IPS-NIHi7 (cell line): ENCODE data around the gene NFASC.
A peak's percentile ranks its signal among the peaks of the same experiment; 100 is the strongest.

ENCODE experiments used
- DNase-seq: peaks from one replicate; pipeline ENCODE4 v3.0.0; 2012; ENCODE audit warnings: mixed read lengths; ENCODE audit errors: extremely low spot score

Gene NFASC

DNA sequence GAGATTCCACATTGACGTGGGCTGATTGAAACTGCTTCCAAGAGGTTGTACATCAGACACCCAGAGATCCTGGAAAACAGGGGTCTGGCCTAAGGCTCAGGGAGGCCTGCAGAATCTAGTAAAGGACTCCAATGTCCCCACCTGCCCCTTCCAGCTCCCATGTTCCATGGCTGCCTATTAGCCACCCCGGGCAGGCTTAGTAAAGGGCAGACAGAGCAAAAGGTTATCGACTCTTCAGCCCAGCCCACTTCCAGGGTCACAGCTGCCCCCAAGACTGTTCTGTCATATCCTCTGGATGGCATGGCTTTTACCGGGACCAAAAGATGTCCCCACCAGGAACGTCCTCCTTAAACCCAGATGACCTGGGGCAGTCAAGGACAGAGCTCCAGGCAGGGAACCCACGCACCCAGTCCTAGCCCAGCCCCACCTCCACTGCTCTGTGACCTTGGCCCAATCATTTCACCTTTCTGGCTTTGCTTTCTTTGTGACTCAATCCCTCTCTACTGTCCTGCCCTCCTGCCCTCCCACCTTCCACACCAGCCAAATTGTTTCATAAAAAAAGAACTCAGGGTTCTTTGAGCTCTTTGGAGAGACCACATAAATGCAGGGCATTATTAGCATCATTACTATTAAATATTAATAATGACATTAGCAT, 167.6 kb downstream of the NFASC start:
- DNase-seq = no peak

GRCh38 chr1:205041001-205041715, 170.5 kb downstream of the NFASC start:
- DNase-seq = no peak

- DNase-seq = no peak
Measured at GRCh38 chr1:205041998-205042910, 171.6 kb downstream of the NFASC start.

GRCh38 chr1:205042911-205043806, 172.5 kb downstream of the NFASC start, which contains the start of gene CNTN2:
CNTN2 (plus strand) TSS chr1:205043212; CDS start chr1:205053186, 9,974 bp downstream.
- DNase-seq = peak; percentile 73

- no peak for DNase-seq
Measured at GRCh38 chr1:205043866-205044265, 173.2 kb downstream of the NFASC start.

DNA sequence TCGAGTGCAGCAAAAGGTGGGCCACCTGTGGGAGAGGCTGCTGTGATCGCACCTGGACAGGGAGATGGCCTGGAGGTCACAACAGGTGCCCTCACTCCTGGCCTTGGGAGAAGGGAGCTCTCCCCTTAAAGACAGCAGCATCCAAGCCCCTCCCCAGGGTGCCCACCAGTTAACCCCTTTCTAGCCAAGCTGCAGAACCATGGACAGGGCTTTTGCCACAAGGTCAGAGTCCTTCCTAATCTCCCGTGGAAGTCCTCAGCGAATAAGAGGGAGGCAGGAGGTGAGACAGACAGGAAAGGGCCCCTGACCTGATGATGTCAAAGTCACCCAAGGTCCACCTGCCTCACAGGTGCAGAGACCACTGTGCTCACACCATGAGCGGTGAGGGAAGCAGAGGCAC, 174.1 kb downstream of the NFASC start:
- DNase-seq = peak; percentile 62

DNA sequence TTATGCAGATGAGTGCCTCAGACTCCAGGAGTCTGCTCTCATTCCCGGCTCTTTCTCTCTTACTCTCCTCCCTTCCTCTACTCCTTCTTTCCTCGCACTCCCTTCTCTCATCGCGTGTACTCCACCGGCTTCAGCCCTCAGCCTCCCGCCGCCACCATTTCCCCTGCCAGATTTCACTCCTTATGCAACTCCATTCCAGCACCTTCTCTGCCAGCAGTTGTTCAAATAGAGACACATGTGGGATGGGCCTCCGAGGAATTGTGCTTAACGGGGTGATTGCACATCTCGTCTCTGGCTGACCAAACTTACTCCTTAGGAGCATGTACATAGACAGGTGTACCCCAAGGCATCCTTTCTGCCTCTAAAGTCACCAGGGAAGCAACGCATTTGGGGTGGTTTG, 174.5 kb downstream of the NFASC start:
- no peak for DNase-seq

DNA sequence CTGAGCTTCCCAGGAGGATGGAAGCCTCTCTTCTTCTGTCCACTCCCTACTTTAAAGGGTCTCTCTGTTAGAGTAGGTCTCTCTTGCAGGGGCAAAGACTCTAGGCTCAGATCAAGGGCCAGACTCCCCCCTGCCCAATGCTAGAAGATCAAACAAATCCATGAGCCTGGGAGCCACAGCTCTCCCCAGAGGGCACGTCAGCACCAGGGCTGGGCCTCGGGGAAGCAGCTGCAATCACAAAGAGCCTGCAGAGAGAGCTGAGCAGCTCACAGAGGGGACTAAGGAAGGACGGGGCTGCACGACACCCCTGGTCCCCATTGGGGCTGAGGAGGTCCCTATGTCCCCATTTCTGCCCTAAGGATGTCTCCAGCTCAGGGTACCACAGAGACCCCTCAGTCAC, 176.2 kb downstream of the NFASC start:
- no peak for DNase-seq

DNA sequence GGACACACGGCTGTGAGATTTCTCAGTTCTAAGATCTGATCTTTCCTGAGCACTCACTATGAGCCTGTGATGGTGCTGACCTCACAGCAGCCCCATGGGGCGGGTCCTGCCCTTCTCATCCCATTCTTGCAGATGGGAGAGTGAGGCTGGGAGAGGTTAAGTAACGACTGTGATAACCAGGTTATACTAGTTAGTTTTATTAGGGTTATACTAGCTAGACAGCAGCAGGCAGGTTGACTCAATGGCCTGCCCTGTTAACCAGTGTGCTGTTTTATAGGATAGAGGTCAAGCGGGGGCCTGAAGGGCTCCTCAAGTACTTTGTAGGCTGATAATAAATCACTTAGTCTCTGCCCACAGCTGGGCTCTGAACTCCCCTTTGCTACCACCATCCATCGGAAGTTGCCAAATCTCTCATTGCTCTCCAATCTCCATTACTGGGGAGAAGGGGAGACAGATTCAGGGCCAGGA, 177.1 kb downstream of the NFASC start:
- no peak for DNase-seq

DNA sequence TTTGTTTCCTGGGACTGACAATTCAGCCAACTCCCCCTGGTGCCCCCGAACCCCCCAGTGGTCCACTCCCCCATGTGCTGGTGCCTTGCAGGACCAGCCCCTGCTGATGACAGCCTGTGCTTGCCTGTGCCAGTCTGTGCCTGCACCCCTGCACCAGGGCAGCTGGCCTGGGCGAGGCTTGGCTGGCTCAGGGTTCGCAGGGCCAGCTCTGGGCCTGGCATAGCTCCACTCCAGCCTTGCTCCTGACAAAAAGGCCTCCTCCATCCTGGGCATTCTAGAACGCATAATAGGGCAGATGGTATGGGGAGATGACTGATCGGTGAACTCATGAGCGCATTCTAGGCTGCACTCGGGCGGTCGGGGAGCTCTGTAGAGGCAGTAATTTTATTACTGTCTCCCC, 177.7 kb downstream of the NFASC start:
- DNase-seq = no peak

- no peak for DNase-seq
Measured at GRCh38 chr1:205049479-205049878, 178.8 kb downstream of the NFASC start.

- DNase-seq = no peak
Measured at GRCh38 chr1:205052690-205053089, 182.0 kb downstream of the NFASC start.

DNA sequence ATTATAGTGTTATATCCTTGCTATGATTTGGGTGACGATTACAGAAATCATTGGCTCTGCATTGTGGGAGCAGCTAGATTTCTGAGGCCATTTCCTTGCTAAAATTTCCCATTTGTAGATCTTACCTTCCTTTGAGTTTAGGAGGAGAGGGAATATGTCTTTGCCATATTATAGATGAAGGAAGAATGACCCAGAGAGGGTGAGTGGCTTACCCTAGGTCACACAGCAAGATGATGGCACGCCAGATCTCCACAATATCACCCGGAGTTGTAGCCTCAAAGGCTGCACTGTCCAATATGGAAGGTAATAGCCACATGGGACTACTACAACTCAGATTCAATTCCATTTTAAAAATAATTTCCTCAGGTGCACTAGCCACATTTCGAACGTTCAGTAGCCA, 182.6 kb downstream of the NFASC start:
- no peak for DNase-seq

GRCh38 chr1:205054013-205054412, 183.4 kb downstream of the NFASC start:
- DNase-seq = peak; percentile 63

- DNase-seq = no peak
Measured at GRCh38 chr1:205056188-205056611, 185.5 kb downstream of the NFASC start.

DNA sequence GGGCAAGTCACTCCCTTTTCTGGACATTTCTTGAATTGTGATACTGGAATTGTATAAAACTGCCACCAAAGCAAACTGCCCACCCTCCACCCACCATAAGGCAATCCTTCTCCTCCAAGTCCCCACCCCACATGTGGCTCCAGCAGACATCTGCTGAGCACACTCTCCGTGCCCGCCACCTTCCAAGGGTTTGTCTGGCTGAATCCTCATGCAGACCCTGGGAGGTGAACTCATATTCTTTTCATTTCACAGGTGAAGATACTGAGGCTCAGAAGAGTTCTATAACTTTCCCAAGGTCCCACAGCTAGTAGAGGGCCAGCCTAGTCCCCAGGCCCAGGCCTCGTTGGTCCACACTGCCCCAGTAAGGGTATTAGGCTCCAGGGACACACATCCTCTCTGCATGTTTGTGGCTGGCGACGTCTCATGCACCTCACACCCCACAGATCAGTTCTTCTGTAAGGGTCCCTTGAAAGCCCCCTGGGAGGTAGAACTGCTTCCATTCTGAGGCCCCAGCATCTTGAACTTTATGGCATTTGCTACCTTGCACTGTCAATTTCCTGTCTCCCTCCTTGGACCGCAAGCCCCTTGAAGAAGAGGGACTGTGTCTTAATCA, 186.4 kb downstream of the NFASC start:
- DNase-seq = no peak

GRCh38 chr1:205057808-205058575, 187.3 kb downstream of the NFASC start:
- no peak for DNase-seq

- no peak for DNase-seq
Measured at GRCh38 chr1:205058853-205059252, 188.2 kb downstream of the NFASC start.

- DNase-seq = no peak
Measured at GRCh38 chr1:205059660-205060059, 189.0 kb downstream of the NFASC start.

GRCh38 chr1:205060746-205061145, 190.1 kb downstream of the NFASC start:
- DNase-seq = no peak
